NOMO-1 treated with DMSO at 0.1 percent for 48 hours (cell line): Measurements from ENCODE around the gene CEP112.

Experiments
- DNase-seq: peaks from one replicate; lab custom pipeline; 2025; ENCODE audit not compliant: unreplicated experiment; lab: John Stamatoyannopoulos, UW

The CEP112 gene

GRCh38 chr17:65936013-65936412 is 255.9 kb downstream of the CEP112 start:
- no peak for DNase-seq

- no peak for DNase-seq
Measured at GRCh38 chr17:65933290-65933689, 258.6 kb downstream of the CEP112 start.

- no peak for DNase-seq
Measured at GRCh38 chr17:65931246-65932149, 260.4 kb downstream of the CEP112 start.

GRCh38 chr17:65930140-65930730 is 261.7 kb downstream of the CEP112 start:
- no peak for DNase-seq

- DNase-seq = no peak
Measured at GRCh38 chr17:65926599-65926998, 265.3 kb downstream of the CEP112 start.

- no peak for DNase-seq
Measured at GRCh38 chr17:65925606-65926307, 266.2 kb downstream of the CEP112 start.

- DNase-seq = no peak
Measured at GRCh38 chr17:65920996-65921395, 270.9 kb downstream of the CEP112 start.

GRCh38 chr17:65918916-65919315 is 273.0 kb downstream of the CEP112 start:
- no peak for DNase-seq

GRCh38 chr17:65918500-65918899 is 273.4 kb downstream of the CEP112 start:
- DNase-seq = no peak

GRCh38 chr17:65917560-65917959 is 274.4 kb downstream of the CEP112 start:
- no peak for DNase-seq

- no peak for DNase-seq
Measured at GRCh38 chr17:65916425-65916824, 275.5 kb downstream of the CEP112 start.

GRCh38 chr17:65914784-65915342 is 277.1 kb downstream of the CEP112 start:
- DNase-seq = peak; percentile 35

GRCh38 chr17:65913326-65913850 is 278.5 kb downstream of the CEP112 start:
- no peak for DNase-seq

GRCh38 chr17:65910836-65911235 is 281.1 kb downstream of the CEP112 start:
- DNase-seq = no peak

GRCh38 chr17:65902831-65903522 is 289.0 kb downstream of the CEP112 start:
- DNase-seq = no peak

- DNase-seq = no peak
Measured at GRCh38 chr17:65902155-65902554, 289.8 kb downstream of the CEP112 start.

- no peak for DNase-seq
Measured at GRCh38 chr17:65901394-65901793, 290.5 kb downstream of the CEP112 start.

- DNase-seq = no peak
Measured at GRCh38 chr17:65900216-65900615, 291.7 kb downstream of the CEP112 start.

GRCh38 chr17:65898651-65899050 is 293.3 kb downstream of the CEP112 start:
- DNase-seq = no peak

GRCh38 chr17:65896889-65897288 is 295.0 kb downstream of the CEP112 start:
- DNase-seq = no peak

GRCh38 chr17:65895969-65896368 is 296.0 kb downstream of the CEP112 start:
- no peak for DNase-seq
